GM12891 (cell line): Measurements from ENCODE around the gene ZNF91.
"Not testable (repeated sequence)": the region's sequence is repeated elsewhere in the genome, so short reads cannot be mapped to it uniquely, and the experiment has no call there.

Experiments
- DNase-seq: peaks from one replicate; pipeline ENCODE4 v3.0.0; 2011; ENCODE audit warnings: low spot score; ENCODE audit not compliant: insufficient read length
- FAIRE-seq: peaks from 2 replicates; lab custom pipeline; 2011; peaks lifted over from hg19 to GRCh38; lab: Jason Lieb, UNC
- PAX5 ChIP-seq: IDR thresholded peaks from 2 replicates; pipeline ENCODE4 v1.6.1; 2011; ENCODE audit warnings: low read length, moderate library complexity, mild to moderate bottlenecking; ENCODE audit not compliant: insufficient read depth, severe bottlenecking
- POLR2A ChIP-seq: IDR thresholded peaks from 2 replicates; pipeline ENCODE4 v1.6.1; 2011; ENCODE audit warnings: low read depth, low read length, control low read depth
- POLR2AphosphoS5 ChIP-seq: IDR thresholded peaks from 2 replicates; pipeline ENCODE4 v1.6.1; 2011; ENCODE audit warnings: low read depth, low read length, control low read depth
- POU2F2 ChIP-seq: IDR thresholded peaks from 2 replicates; pipeline ENCODE4 v1.6.1; 2011; ENCODE audit warnings: low read depth, mild to moderate bottlenecking, control low read depth, low read length, moderate library complexity
- SPI1 ChIP-seq: IDR thresholded peaks from 2 replicates; pipeline ENCODE4 v1.6.1; 2011; ENCODE audit warnings: low read depth, low read length, control low read depth
- TAF1 ChIP-seq: IDR thresholded peaks from 2 replicates; pipeline ENCODE4 v1.6.1; 2011; ENCODE audit warnings: low read depth, low read length, control low read depth

ZNF91 gene

GRCh38 chr19:23377276-23377675, 18.0 kb downstream of the ZNF91 start:
- TF ChIP-seq POU2F2, result no peak
- no peak for TF ChIP-seq SPI1
- TF ChIP-seq PAX5, result no peak
- no peak for TF ChIP-seq POLR2AphosphoS5
- no peak for TF ChIP-seq POLR2A
- TF ChIP-seq TAF1, result no peak
- no peak for FAIRE-seq

GRCh38 chr19:23366437-23366836, 28.8 kb downstream of the ZNF91 start:
- FAIRE-seq, result no peak
- no peak for TF ChIP-seq POU2F2
- TF ChIP-seq TAF1, result no peak
- no peak for TF ChIP-seq POLR2A
- no peak for TF ChIP-seq POLR2AphosphoS5
- TF ChIP-seq SPI1, result no peak
- TF ChIP-seq PAX5, result no peak
- DNase-seq, result no peak

More at GRCh38 chr19:23377276-23377675, 18.0 kb downstream of the ZNF91 start:
- DNase-seq, result no peak

- FAIRE-seq, result not testable (repeated sequence)
Measured at GRCh38 chr19:23366031-23366430, 29.2 kb downstream of the ZNF91 start.

GRCh38 chr19:23365222-23365621, 30.0 kb downstream of the ZNF91 start:
- no peak for FAIRE-seq
- TF ChIP-seq POLR2AphosphoS5, result no peak
- no peak for TF ChIP-seq POU2F2
- no peak for TF ChIP-seq PAX5
- no peak for DNase-seq

More at GRCh38 chr19:23366031-23366430, 29.2 kb downstream of the ZNF91 start:
- not testable (repeated sequence) for DNase-seq

- not testable (repeated sequence) for DNase-seq
Measured at GRCh38 chr19:23361843-23362242, 33.4 kb downstream of the ZNF91 start.

GRCh38 chr19:23351806-23352205, 43.5 kb downstream of the ZNF91 start:
- no peak for TF ChIP-seq POU2F2
- no peak for TF ChIP-seq SPI1
- no peak for TF ChIP-seq PAX5
- no peak for TF ChIP-seq POLR2A
- no peak for TF ChIP-seq POLR2AphosphoS5
- DNase-seq, result no peak
- no peak for FAIRE-seq

More at GRCh38 chr19:23361843-23362242, 33.4 kb downstream of the ZNF91 start:
- FAIRE-seq, result not testable (repeated sequence)

GRCh38 chr19:23346696-23347095, 48.6 kb downstream of the ZNF91 start:
- no peak for FAIRE-seq
- TF ChIP-seq POU2F2, result no peak
- DNase-seq, result no peak

- FAIRE-seq, result no peak
- TF ChIP-seq PAX5 (no peak), POU2F2 (no peak), POLR2AphosphoS5 (no peak)
- no peak for DNase-seq
Measured at GRCh38 chr19:23345838-23346237, 49.4 kb downstream of the ZNF91 start.

GRCh38 chr19:23343434-23344010, 51.7 kb downstream of the ZNF91 start:
- FAIRE-seq (no peak), DNase-seq (no peak)
- TF ChIP-seq POU2F2 (no peak), SPI1 (no peak), POLR2AphosphoS5 (no peak), POLR2A (no peak), TAF1 (no peak), PAX5 (no peak)

- FAIRE-seq (no peak), DNase-seq (no peak)
- no peak for TF ChIP-seq POU2F2
- TF ChIP-seq SPI1, result no peak
- TF ChIP-seq PAX5, result no peak
- TF ChIP-seq TAF1, result no peak
- TF ChIP-seq POLR2AphosphoS5, result no peak
- TF ChIP-seq POLR2A, result no peak
Measured at GRCh38 chr19:23328211-23328610, 67.1 kb downstream of the ZNF91 start.

- FAIRE-seq (no peak), DNase-seq (no peak)
- TF ChIP-seq POLR2AphosphoS5 (no peak), SPI1 (no peak), POU2F2 (no peak), PAX5 (no peak), TAF1 (no peak), POLR2A (no peak)
Measured at GRCh38 chr19:23321953-23322549, 73.2 kb downstream of the ZNF91 start.

GRCh38 chr19:23321403-23321802, 73.9 kb downstream of the ZNF91 start:
- not testable (repeated sequence) for FAIRE-seq

GRCh38 chr19:23319571-23319970, 75.7 kb downstream of the ZNF91 start:
- not testable (repeated sequence) for DNase-seq, FAIRE-seq

More at GRCh38 chr19:23321403-23321802, 73.9 kb downstream of the ZNF91 start:
- not testable (repeated sequence) for DNase-seq

- not testable (repeated sequence) for FAIRE-seq, DNase-seq
Measured at GRCh38 chr19:23318941-23319340, 76.3 kb downstream of the ZNF91 start.
